Smooth muscle cell (in vitro differentiated cells): ENCODE measurements around the gene CLSTN2. TPM values are rescaled to one million over a fixed set of nuclear protein-coding genes. Genes with fewer than 3 reads are reported as not detected.

Experiments
- DNase-seq: peaks from one replicate; lab custom pipeline; 2025; ENCODE audit not compliant: unreplicated experiment; lab: John Stamatoyannopoulos, UW
- H2AFZ ChIP-seq: fragments of 200-600 bp; sonication (generic); 2 replicates; pipeline ENCODE4 v1.6.0; 2016; ENCODE audit warnings: antibody characterized with exemption, low read depth, mild to moderate bottlenecking
- H3F3A ChIP-seq: fragments of 200-600 bp; sonication (generic); 2 replicates; pipeline ENCODE4 v1.6.0; 2017; ENCODE audit warnings: antibody characterized with exemption, low read depth
- H3K27ac ChIP-seq: fragments of 200-600 bp; sonication (generic); 2 replicates; pipeline ENCODE4 v1.5.1; 2016; ENCODE audit warnings: low read depth, mild to moderate bottlenecking
- H3K27me3 ChIP-seq: fragments of 200-600 bp; sonication (generic); 2 replicates; pipeline ENCODE4 v1.6.1; 2016; ENCODE audit warnings: low read depth, mild to moderate bottlenecking
- H3K36me3 ChIP-seq: fragments of 200-600 bp; sonication (generic); 2 replicates; pipeline ENCODE4 v1.5.1; 2016; ENCODE audit warnings: low read depth
- H3K4me1 ChIP-seq: fragments of 200-600 bp; sonication (generic); 2 replicates; pipeline ENCODE4 v1.5.1; 2016; ENCODE audit warnings: low read depth
- H3K4me2 ChIP-seq: fragments of 200-600 bp; sonication (generic); 2 replicates; pipeline ENCODE4 v1.6.0; 2016; ENCODE audit warnings: mild to moderate bottlenecking
- H3K4me3 ChIP-seq: fragments of 200-600 bp; sonication (generic); 2 replicates; pipeline ENCODE4 v1.5.1; 2016; ENCODE audit warnings: mild to moderate bottlenecking
- H3K79me2 ChIP-seq: fragments of 200-600 bp; sonication (generic); 2 replicates; pipeline ENCODE4 v1.6.0; 2016; ENCODE audit warnings: low read depth, mild to moderate bottlenecking
- H3K9ac ChIP-seq: fragments of 200-600 bp; sonication (generic); 2 replicates; pipeline ENCODE4 v1.6.0; 2016; ENCODE audit warnings: low read depth
- H3K9me3 ChIP-seq: fragments of 200-600 bp; sonication (generic); replicated peaks from 2 replicates; pipeline ENCODE4 v1.5.1; 2016; ENCODE audit warnings: low read depth
- H4K20me1 ChIP-seq: fragments of 200-600 bp; sonication (generic); 2 replicates; pipeline ENCODE4 v1.6.0; 2016; ENCODE audit warnings: low read depth
- WGBS: methylation state at CpG from one replicate; pipeline ENCODE4 v1.1.7; 2016; ENCODE audit warnings: low lambda C conversion rate; 5-methylcytosine and 5-hydroxymethylcytosine counted together
- polyA plus RNA-seq: library from polyadenylated mRNA; unstranded; fragments of >200 nt; fragmentation: Nextera tagmentation; extraction: Ambion mirVana; gene quantifications from 2 replicates; pipeline ENCODE4 v1.2.1, GENCODE V29; 2016
- total RNA-seq: library from RNA; depleted of rRNA; stranded (reverse); fragments of >200 nt; gene quantifications from 2 replicates; pipeline ENCODE4 v1.2.3, GENCODE V29; 2014
- TF ChIP-seq, protein P1 (sequence below): fragments of 200-600 bp; sonication (generic); IDR thresholded peaks from 2 replicates; pipeline ENCODE4 v1.5.1; 2017; ENCODE audit warnings: borderline replicate concordance, mild to moderate bottlenecking, antibody characterized with exemption; ENCODE audit not compliant: insufficient read depth, poor library complexity, severe bottlenecking

The CLSTN2 gene
- total and polyA plus RNA-seq, 2 experiments from 2014 or later: 0.91 to 1.5 TPM

DNA sequence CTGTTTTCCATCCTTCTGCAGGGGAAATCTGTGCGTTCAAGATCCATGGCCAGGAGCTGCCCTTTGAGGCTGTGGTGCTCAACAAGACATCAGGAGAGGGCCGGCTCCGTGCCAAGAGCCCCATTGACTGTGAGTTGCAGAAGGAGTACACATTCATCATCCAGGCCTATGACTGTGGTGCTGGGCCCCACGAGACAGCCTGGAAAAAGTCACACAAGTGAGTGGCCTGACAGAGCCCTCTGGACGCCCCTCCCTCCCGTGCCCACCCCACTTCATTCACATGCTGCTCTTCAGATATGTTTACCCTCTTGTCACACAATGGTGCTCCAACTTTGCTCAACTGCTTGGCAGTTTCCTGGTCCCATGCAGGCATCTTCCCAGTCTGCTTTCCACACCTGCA lies 468.6 kb downstream of the CLSTN2 start:
- Histone ChIP-seq H3K27ac (no peak overlapping the region), H2AFZ (no peak overlapping the region), H3K27me3 (no peaks in the 10 kb centered on the region), H3K9me3 (no peaks in the 10 kb centered on the region), H3K4me1 (no peaks in the 10 kb centered on the region), H3K4me3 (no peak overlapping the region), H3K4me2 (no peak overlapping the region), H4K20me1 (no peaks in the 10 kb centered on the region), H3F3A (no peaks in the 10 kb centered on the region), H3K36me3 (no peaks in the 10 kb centered on the region), H3K9ac (no peak overlapping the region), H3K79me2 (no peaks in the 10 kb centered on the region)
- TF ChIP-seq, protein P1, sequence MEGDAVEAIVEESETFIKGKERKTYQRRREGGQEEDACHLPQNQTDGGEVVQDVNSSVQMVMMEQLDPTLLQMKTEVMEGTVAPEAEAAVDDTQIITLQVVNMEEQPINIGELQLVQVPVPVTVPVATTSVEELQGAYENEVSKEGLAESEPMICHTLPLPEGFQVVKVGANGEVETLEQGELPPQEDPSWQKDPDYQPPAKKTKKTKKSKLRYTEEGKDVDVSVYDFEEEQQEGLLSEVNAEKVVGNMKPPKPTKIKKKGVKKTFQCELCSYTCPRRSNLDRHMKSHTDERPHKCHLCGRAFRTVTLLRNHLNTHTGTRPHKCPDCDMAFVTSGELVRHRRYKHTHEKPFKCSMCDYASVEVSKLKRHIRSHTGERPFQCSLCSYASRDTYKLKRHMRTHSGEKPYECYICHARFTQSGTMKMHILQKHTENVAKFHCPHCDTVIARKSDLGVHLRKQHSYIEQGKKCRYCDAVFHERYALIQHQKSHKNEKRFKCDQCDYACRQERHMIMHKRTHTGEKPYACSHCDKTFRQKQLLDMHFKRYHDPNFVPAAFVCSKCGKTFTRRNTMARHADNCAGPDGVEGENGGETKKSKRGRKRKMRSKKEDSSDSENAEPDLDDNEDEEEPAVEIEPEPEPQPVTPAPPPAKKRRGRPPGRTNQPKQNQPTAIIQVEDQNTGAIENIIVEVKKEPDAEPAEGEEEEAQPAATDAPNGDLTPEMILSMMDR: no peak
- 91% methylated on average over 6 of the region's 6 CpGs for WGBS
- DNase-seq: no peak

DNA sequence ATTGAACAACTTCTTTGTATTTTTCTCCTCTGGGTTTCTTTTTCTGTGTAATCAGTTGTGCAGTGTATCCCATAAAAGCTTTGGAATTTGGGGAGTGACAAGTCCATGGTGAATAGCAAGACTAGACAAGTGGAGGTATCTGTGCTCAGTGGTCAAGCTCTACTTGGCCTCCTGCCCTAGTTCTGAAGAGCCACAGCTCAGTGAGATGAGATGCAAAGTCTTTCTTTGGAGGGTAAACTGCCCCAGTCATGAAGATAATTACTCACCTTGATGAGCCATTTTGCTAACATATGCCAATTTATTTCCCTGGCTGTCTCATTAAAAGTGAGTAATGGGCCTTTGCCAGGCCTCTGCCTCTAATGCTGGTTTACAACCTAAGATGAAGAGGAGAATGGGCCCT lies 471.7 kb downstream of the CLSTN2 start:
- Histone ChIP-seq H3K27ac (no peak overlapping the region), H3K9ac (no peak overlapping the region), H3K4me3 (no peak overlapping the region), H4K20me1 (no peaks in the 10 kb centered on the region), H3K36me3 (no peaks in the 10 kb centered on the region), H3K4me2 (no peak overlapping the region), H3K4me1 (no peaks in the 10 kb centered on the region), H3K79me2 (no peaks in the 10 kb centered on the region), H2AFZ (no peak overlapping the region), H3K27me3 (no peaks in the 10 kb centered on the region), H3F3A (no peaks in the 10 kb centered on the region), H3K9me3 (no peaks in the 10 kb centered on the region)
- DNase-seq: no peak
- TF ChIP-seq, protein P1: no peak

- Histone ChIP-seq H3K4me2 (no peak overlapping the region), H3K36me3 (no peaks in the 10 kb centered on the region), H3K79me2 (no peaks in the 10 kb centered on the region), H3K4me1 (no peaks in the 10 kb centered on the region), H3K27me3 (no peaks in the 10 kb centered on the region), H3F3A (no peaks in the 10 kb centered on the region), H2AFZ (no peak overlapping the region), H4K20me1 (no peaks in the 10 kb centered on the region), H3K27ac (no peak overlapping the region), H3K9me3 (no peaks in the 10 kb centered on the region), H3K4me3 (no peak overlapping the region), H3K9ac (no peak overlapping the region)
- DNase-seq: no peak
- 89% methylated on average over 3 of the region's 3 CpGs for WGBS
- TF ChIP-seq, protein P1: no peak
Measured at GRCh38 chr3:140408252-140408651, 473.3 kb downstream of the CLSTN2 start.

DNA sequence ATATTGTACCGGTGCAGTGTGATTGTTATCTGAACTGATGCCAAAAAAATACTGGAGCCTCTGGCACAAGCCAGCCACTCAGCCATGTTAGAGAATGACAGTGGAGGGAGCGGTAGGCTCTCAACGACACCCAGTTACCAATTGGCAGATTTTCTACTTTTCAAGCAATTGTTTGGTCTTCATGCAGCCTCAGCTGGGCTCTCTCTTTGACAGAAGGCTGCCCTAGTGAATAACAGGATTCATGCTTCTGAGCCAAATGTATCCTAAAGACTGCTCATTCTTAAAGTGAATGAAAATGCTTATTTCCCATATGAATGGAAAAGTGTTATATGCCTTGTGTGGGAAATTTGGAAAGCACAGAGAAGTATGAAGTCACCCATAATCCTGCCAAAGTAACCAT lies 481.7 kb downstream of the CLSTN2 start:
- WGBS: 99% methylated on average over 3 of the region's 3 CpGs
- Histone ChIP-seq H3K27ac (no peak overlapping the region), H2AFZ (no peak overlapping the region), H4K20me1 (no peaks in the 10 kb centered on the region), H3K79me2 (no peaks in the 10 kb centered on the region), H3K9me3 (peaks cover 3% of the 10 kb centered on the region), H3F3A (no peaks in the 10 kb centered on the region), H3K27me3 (no peaks in the 10 kb centered on the region), H3K4me3 (no peak overlapping the region), H3K4me2 (no peak overlapping the region), H3K4me1 (no peaks in the 10 kb centered on the region), H3K9ac (no peak overlapping the region), H3K36me3 (no peaks in the 10 kb centered on the region)
- DNase-seq: no peak
- TF ChIP-seq, protein P1: no peak
